ENCODE data around the gene FUBP3.
"Not testable (repeated sequence)": the region's sequence is repeated elsewhere in the genome, so short reads cannot be mapped to it uniquely, and the experiment has no call there.

Gene FUBP3

GRCh38 chr9:130557077-130557468 is 22.3 kb upstream of the FUBP3 start:
- DNase-seq: no peak

GRCh38 chr9:130561056-130561455 is 18.3 kb upstream of the FUBP3 start:
- no peak for DNase-seq

- not testable (repeated sequence) for DNase-seq
Observed at GRCh38 chr9:130562525-130562924, 16.9 kb upstream of the FUBP3 start.

DNA sequence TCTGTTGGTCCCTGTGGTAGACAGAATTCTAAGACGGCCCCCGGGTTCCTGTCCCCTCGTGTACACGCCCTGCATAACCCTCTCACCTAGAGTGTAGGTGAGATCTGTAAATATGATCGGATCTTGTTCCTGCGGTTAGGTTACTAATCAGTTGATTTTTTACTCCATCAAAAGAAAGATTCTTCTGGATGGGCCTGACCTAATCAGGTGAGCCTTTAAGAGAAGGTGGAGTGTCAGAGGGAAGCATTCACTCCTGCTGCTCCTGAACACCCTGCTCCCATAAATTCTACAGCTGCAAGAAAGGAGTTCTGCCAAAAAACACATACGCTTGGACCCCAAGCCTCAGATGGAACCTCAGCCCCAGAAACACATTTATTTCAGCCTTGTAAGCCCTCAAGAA is 15.6 kb upstream of the FUBP3 start:
- no peak for DNase-seq

GRCh38 chr9:130565792-130566191 is 13.6 kb upstream of the FUBP3 start:
- DNase-seq: no peak

GRCh38 chr9:130570208-130570607 is 9.2 kb upstream of the FUBP3 start:
- DNase-seq: no peak

- DNase-seq: no peak
Observed at GRCh38 chr9:130575514-130575913, 3.9 kb upstream of the FUBP3 start.

GRCh38 chr9:130576176-130576575 is 3.2 kb upstream of the FUBP3 start:
- DNase-seq: no peak

DNA sequence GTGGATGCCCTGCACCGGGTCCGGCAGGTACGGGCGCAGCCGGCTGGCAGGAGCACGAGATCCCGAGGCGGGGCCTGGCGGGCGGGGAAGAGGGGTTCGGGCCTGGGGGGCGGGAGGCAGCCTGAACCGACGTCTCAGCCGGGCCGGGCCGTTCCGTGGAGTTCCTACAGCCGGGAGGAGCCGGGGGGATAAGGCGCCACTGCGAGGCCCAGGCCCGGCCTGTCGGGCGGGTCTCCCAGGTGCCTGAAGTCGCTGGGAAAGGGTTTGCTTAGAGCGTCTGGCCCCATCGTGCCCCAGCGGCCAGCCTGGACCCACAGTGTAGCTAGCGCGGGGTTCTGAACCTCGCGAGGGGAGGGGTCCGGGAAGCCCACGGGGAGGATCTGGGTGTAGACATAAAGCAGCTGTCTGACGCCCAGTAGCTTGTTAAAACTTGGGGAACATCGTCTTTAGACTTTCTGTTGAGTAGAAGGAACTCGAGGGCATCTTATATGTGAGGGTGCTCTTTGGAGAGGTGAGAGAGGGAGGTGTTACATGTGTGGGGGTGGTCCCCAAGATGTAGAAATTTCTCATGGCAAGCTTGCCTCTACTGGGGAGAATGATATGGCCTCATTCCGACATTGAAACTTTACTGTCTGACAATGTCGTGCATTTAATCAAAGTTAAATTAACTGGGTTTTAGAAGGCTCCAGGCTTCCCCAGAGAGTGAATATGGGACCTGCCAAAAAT is 524 bp downstream of the FUBP3 start:
- DNase-seq: no peak

DNA sequence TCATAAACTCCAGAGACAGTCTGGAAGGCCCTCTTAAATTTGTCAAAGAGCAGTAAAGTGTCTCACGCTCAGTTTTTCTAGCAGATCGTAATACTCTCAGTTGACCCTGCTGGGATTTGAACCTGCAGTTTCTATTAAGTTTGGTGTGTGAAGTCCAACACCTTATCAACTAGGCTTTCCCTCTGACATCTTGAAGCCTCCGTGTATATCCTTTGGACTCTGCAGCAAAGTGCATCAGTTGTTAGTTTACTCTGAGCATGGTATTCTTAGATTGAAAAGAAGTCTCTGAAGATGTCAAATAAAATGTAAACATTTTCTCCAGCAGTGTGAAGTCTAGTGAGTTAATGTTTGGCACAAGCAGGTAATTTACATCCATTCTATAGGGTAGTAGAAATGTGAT is 2.4 kb downstream of the FUBP3 start:
- DNase-seq: no peak

- DNase-seq: no peak
Observed at GRCh38 chr9:130583271-130583670, 3.9 kb downstream of the FUBP3 start.

DNA sequence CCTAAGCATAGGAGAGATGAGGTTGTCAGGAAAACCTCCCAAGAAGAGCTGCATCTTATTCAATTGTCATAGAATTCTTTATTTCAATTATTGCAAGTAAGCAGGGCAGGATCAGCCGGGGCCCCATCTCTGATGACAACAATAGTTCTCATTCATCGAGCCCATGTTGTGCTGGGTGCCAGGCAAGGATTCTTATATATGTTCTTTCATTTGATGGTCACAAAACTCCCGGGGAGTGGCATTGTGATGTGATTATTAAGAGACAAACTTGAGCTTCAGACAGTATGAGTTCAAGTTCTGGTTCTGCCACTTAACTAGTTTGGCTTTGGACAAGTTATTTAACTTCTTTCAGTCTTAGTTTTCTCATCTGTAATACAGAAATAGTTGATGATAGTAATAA is 8.5 kb downstream of the FUBP3 start:
- DNase-seq: no peak

DNA sequence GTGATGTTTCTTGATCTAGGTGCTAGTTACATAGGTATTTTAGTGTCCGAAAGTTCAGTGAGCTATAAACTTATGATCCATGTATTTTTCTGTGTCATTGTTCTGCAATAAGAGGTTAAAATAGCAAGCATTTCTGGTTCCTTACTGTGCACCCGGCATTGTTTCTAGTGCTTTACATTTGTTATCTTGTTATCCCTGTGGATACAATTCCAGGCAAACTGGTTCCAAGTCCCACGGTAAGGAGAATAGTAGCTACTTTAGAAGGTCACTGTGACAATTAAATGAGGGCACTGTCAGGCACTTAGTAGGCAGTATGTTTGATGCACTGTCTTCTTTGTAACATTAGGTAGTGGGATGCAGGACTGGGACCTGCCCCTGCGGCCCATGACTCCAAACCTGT is 9.0 kb downstream of the FUBP3 start:
- DNase-seq: no peak

GRCh38 chr9:130589754-130590153 is 10.4 kb downstream of the FUBP3 start:
- no peak for DNase-seq

DNA sequence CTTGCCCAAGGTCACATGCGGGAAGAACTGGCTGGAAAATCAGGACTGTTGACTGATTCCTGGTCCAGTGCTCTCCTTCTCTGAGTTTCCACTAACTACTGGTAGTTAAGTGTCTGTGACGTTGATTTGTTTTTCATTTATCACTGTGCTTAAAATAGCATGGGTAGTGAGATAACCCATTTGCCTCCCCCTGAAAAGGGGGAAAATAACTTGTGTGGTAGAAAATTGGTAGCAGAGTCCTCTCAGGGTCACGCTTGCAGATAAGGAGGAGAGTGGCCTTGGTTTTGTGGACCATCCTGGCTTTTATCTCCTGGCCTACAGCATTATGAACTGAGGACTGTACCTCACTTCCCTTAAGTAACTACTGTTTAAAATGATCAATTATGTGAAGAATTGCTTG is 10.9 kb downstream of the FUBP3 start:
- DNase-seq: no peak

- DNase-seq: no peak
Observed at GRCh38 chr9:130593020-130593419, 13.6 kb downstream of the FUBP3 start.

DNA sequence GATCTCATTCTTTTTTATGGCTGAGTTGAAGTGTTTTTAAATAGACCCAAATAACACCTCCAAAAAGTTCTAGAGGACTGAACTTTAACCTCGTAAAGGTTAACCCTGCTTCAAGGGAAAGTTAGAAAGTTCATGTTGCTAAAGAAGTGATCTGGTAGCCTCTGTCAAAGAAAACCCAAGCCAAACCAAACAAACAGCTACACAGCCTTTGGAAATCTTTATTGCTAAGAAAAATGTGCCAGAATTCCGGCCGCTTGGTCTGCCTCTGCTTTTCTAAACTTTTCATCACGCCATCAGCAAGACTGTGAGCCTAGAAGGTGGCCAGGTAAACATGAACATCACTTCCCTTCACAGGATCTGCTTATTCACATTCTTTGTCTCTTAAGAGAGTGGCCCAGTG is 17.9 kb downstream of the FUBP3 start:
- DNase-seq: no peak

- DNase-seq: no peak
Observed at GRCh38 chr9:130598188-130598587, 18.8 kb downstream of the FUBP3 start.

GRCh38 chr9:130599625-130600024 is 20.2 kb downstream of the FUBP3 start:
- no peak for DNase-seq

GRCh38 chr9:130601100-130601499 is 21.7 kb downstream of the FUBP3 start:
- no peak for DNase-seq

DNA sequence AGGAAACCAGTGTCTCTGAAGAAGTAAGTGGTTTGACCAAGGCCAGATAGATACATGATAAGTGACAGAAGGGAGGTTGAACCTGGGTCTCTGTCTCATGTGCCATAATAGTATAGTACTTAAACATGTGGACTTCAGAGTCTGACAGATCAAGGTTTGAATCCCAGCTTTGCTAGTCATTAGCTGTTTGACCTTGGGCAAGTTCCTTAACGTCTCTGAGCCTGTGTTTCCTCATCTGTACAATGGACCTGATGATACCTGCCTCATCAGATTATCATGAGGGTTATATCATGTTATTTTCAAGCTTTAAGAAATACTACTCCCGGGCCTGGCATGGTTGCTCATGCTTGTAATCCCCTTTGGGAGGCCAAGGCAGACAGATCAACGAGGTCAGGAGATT is 24.9 kb downstream of the FUBP3 start:
- DNase-seq: no peak

DNA sequence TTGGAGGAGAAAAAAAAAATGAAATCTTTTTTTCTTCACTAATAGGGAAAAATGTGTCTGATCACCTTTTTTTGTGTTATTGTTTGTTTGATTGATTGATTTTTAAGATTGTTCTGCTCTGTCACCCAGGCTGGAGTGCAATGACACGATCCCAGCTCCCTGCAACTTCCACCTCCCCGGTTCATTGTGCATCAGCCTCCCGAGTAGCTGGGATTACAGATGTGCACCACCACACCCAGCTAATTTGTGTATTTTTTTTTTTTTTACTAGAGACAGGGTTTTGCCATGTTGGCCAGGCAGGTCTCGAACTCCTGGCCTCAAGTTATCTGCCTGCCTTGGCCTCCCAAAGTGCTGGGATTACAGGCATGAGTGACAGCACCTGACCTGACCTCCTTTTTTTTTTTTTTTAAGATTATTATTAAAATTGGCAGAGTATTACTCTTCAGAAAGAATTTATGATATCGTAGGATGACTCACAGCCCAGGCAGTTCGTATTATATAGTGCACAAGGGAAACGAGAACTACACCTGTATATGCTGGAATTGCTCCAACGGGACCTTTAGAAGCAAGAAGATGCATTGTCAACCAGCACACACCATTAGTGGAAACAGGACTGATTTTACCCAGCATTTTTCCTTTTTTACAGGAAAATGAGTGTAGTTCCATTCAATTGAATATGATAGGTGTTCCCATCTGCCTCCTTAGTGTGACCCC is 27.7 kb downstream of the FUBP3 start:
- DNase-seq: no peak

GRCh38 chr9:130607640-130608420 is 28.5 kb downstream of the FUBP3 start:
- no peak for DNase-seq

GRCh38 chr9:130608554-130609134 is 29.3 kb downstream of the FUBP3 start:
- no peak for DNase-seq
